ENCODE measurements around the gene IL13RA1.

- TF ChIP-seq CTCF (conservative IDR thresholded peaks at IDR 0.05) = no peak
- no peak for TF ChIP-seq EZH2 (IDR thresholded peaks at IDR 0.05; ENCODE audit: low read depth)
Measured at GRCh38 chrX:118740276-118740889, 13.0 kb downstream of the IL13RA1 start.

Measured in PC-9 (cell line).